ENCODE results near the gene RAB37. TPM values are rescaled to one million over a fixed set of nuclear protein-coding genes. Genes with fewer than 3 reads are reported as not detected.

RAB37 gene
- total RNA-seq, 2 donors from 2014 or later = 0.66 to 0.78 TPM

DNA sequence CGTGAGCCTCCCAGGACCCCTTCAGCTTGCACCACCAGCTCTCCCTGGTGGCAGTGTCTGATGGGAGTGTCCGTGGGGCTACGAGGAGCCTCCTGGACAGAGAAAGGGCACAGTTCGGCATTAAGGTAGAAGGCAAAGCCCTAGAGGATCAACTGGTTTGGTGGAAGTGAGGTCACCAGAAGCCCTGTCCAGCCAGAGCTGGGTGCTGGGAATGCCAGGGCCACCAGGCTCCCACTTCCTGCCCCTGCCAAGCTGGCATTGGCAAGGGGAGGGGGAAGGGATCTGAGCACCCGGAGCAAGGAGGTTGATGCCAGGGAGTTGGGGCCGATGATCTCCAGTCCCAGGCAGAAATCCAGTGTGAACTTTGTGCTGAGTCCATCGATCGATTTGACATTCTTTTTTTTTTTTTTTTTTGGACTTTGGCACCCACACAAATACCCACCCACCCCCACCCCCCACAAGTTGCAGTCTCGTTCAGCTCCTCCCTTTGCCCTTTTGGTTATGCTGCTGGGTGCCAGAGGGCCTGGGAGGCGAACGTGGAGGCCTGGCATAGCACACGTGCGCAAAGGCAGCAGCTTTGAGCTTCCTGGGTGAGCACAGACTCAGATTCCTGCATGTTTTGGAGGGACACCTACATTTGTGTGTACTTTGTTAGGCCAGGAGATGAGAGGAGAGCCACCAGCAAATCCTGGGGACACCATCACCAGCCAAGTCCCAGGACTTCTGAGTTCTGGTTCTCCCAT, 13.4 kb downstream of the RAB37 start:
- Histone ChIP-seq H3K4me3 (peak overlapping the region in 1 of 2 donors; percentile 99), H3K36me3 (replicated peaks in 1 of 2; ENCODE audit: insufficient read depth in 1 of 2, low read depth in 2 of 2) (no peaks in the 10 kb centered on the region), H3K9me3 (no peaks in the 10 kb centered on the region), H3K27ac (peak overlapping the region; percentile 95 to 97 (median 96)), H3K4me1 (peaks cover 64% of the 10 kb centered on the region), H3K27me3 (no peaks in the 10 kb centered on the region)
- DNase-seq = peak; percentile 93 to 98 (median 98)
- 0 to 8% methylated on average over 5 to 13 of the region's 13 CpGs for WGBS, 2 donors
- peak; percentile 83 for ATAC-seq
- peak; percentile 94 to 97 (median 97) for TF ChIP-seq POLR2A (IDR thresholded peaks at IDR 0.05)
- TF ChIP-seq CTCF (IDR thresholded peaks at IDR 0.05) = peak in 3 of 7 experiments; percentile 15 to 24 (median 21)
- intact Hi-C loops (cut with DNase I) = no loop called here

DNA sequence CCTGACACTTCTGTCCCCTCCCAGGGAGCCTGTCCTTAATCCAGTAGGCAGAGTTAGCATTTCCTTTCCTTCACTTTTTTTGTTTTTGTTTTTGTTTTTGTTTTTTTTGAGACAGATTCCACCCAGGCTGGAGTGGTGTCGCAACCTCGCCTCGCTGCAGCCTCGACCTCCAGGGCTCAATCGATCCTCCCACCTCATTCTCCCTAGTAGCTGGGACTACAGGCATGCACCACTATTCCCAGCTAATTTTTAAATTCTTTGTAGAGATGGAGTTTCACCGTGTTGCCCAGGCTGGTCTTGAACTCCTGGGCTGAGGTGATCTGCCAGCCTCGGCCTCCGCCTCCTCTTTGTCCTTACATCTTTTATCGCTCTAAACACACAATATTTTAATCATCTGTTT, 15.4 kb downstream of the RAB37 start:
- H3K4me3 ChIP-seq = no peak overlapping the region
- TF ChIP-seq CTCF (IDR thresholded peaks at IDR 0.05) (no peak), POLR2A (IDR thresholded peaks at IDR 0.05) (no peak)
- DNase-seq (no peak), ATAC-seq (no peak)
- intact Hi-C loops (cut with DNase I) = no loop called here
- H3K9me3 ChIP-seq = no peaks in the 10 kb centered on the region
- no peaks in the 10 kb centered on the region for H3K27me3 ChIP-seq
- peak overlapping the region in 3 of 4 donors; percentile 95 to 96 (median 96) for H3K27ac ChIP-seq
- peaks cover 76% of the 10 kb centered on the region for H3K4me1 ChIP-seq
- no peaks in the 10 kb centered on the region for H3K36me3 ChIP-seq (replicated peaks in 1 of 2; ENCODE audit: insufficient read depth in 1 of 2, low read depth in 2 of 2)
- 45 to 56% methylated on average over 9 of the region's 9 CpGs for WGBS, 2 donors

- Histone ChIP-seq H3K9me3 (no peaks in the 10 kb centered on the region), H3K4me1 (peaks cover 76% of the 10 kb centered on the region), H3K27ac (peak overlapping the region in 3 of 4 donors; percentile 95 to 96 (median 96)), H3K27me3 (no peaks in the 10 kb centered on the region), H3K36me3 (replicated peaks in 1 of 2; ENCODE audit: insufficient read depth in 1 of 2, low read depth in 2 of 2) (no peaks in the 10 kb centered on the region), H3K4me3 (no peak overlapping the region)
- ATAC-seq (no peak), DNase-seq (no peak)
- 71 to 73% methylated on average over 7 of the region's 7 CpGs for WGBS, 2 donors
- TF ChIP-seq POLR2A (IDR thresholded peaks at IDR 0.05) (no peak), CTCF (IDR thresholded peaks at IDR 0.05) (no peak)
- intact Hi-C loops (cut with DNase I) = no loop called here
These were observed 15.9 kb downstream of the RAB37 start for GRCh38 chr17:74752822-74753401.

DNA sequence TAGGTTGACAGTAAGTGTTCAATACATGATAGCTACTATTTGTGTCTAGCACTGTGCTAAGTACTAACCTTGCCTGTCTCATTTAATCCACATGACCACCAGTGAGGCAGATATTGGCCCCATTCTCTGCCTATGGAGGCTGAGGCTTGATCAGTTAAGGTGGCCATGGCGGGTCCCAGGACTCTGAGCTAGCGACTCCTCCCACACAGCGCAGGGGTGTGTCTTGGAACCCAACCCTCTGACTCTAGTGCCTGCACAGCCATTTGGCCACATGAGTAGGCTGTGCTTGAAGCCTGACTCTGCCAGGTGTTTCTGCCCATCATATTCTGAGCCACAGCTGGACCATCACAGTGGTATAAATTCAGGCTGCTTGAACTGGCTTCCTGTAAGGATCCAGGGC, 17.8 kb downstream of the RAB37 start:
- TF ChIP-seq POLR2A (IDR thresholded peaks at IDR 0.05) = no peak
- TF ChIP-seq CTCF (IDR thresholded peaks at IDR 0.05) = no peak

More for the DNA sequence above, 17.8 kb downstream of the RAB37 start:
- WGBS, 2 donors = 77 to 97% methylated on average over 3 of the region's 3 CpGs
- intact Hi-C loops (cut with DNase I) = no loop called here
- Histone ChIP-seq H3K27me3 (no peaks in the 10 kb centered on the region), H3K36me3 (replicated peaks in 1 of 2; ENCODE audit: insufficient read depth in 1 of 2, low read depth in 2 of 2) (no peaks in the 10 kb centered on the region), H3K9me3 (no peaks in the 10 kb centered on the region), H3K4me3 (no peak overlapping the region), H3K27ac (peak overlapping the region in 1 of 4 donors; percentile 4), H3K4me1 (peaks cover 95% of the 10 kb centered on the region)
- DNase-seq (no peak), ATAC-seq (no peak)

Data from body of pancreas (tissue), 4 donors.